GM12864 (cell line): ENCODE measurements around the gene PYGL.
A peak's percentile ranks its signal among the peaks of the same experiment; 100 is the strongest.

ENCODE experiments used
- DNase-seq: peaks from one replicate; pipeline ENCODE4 v3.0.0-alpha.2; 2011; ENCODE audit warnings: low read depth
- H3K4me3 ChIP-seq: 2 replicates; pipeline ENCODE4 v1.5.1; 2011; ENCODE audit warnings: mild to moderate bottlenecking, low read depth, low read length, control low read depth
- TF ChIP-seq, protein P1 (sequence below): IDR thresholded peaks from 2 replicates; pipeline ENCODE4 v1.5.1; 2011; ENCODE audit warnings: low read depth, mild to moderate bottlenecking, moderate library complexity, low read length, control low read depth, inconsistent platforms; ENCODE audit errors: missing control alignments

The PYGL gene

DNA sequence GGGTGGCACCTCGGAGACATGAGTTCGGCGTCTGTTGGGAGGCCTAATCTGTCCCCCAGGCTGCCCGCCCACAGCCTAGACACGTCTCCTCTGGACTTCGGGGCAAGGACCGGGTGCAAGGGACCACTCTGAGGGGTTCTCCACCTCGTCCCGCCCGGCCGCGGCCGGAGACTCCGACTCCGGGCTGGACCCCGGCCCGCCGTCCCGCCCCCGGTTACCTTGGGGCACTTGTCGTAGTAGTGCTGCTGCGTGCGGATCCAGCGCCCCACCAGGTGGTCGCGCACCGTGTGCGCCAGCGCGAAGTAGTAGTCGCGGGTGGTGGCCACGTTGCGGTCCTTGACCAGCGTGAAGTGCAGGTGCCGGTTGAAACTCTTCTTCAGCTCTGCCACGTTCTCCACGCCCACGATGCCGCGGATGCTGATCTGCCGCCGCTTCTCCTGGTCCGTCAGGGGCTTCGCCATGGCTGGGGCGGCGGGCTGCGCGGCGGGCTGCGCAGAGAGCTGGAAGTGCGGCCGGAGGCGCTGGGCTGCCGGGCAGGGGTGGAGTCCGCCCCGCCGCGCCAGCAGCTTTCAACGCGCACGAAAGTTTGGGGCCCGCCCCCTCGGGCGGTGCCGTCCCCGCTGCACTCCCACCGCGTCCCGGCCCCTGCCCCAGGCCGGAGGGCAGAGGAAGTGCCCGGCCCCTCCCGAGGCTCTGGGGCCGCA, at the start of gene PYGL:
Gene PYGL, minus strand, starts transcription at position 541 of the 704 bp plus-strand sequence. Its CDS starts 80 bp downstream, at position 461.
- H3K4me3 ChIP-seq, result peak within 1 kb of the TSS; percentile 70
- TF ChIP-seq, protein P1, sequence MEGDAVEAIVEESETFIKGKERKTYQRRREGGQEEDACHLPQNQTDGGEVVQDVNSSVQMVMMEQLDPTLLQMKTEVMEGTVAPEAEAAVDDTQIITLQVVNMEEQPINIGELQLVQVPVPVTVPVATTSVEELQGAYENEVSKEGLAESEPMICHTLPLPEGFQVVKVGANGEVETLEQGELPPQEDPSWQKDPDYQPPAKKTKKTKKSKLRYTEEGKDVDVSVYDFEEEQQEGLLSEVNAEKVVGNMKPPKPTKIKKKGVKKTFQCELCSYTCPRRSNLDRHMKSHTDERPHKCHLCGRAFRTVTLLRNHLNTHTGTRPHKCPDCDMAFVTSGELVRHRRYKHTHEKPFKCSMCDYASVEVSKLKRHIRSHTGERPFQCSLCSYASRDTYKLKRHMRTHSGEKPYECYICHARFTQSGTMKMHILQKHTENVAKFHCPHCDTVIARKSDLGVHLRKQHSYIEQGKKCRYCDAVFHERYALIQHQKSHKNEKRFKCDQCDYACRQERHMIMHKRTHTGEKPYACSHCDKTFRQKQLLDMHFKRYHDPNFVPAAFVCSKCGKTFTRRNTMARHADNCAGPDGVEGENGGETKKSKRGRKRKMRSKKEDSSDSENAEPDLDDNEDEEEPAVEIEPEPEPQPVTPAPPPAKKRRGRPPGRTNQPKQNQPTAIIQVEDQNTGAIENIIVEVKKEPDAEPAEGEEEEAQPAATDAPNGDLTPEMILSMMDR, result no peak
- DNase-seq, result no peak

DNA sequence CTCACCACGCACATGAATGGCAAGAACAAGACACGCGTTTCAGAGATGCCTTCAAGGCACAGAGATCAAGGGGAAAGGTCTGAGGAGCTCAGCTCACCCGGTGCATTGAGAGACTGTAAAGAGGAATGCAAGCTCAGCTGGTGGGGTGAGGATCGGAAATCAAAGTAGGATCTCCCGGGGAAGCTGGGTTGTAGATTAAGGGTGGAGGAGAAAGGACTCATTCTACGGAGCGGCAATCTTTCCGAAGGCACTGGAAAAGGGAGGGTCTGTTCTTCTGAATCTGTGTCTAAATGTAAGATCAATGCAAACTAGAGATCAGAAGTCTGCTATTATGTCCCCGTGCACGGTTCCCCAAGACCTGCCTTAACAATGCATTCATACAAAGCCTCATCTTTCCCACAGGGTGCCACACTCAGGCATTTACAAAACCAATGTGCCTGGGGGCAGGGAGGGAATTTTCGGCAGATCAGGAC, 41.6 kb upstream of the PYGL start:
- no peak overlapping the region for H3K4me3 ChIP-seq
- no peak for DNase-seq
- TF ChIP-seq, protein P1, result no peak

DNA sequence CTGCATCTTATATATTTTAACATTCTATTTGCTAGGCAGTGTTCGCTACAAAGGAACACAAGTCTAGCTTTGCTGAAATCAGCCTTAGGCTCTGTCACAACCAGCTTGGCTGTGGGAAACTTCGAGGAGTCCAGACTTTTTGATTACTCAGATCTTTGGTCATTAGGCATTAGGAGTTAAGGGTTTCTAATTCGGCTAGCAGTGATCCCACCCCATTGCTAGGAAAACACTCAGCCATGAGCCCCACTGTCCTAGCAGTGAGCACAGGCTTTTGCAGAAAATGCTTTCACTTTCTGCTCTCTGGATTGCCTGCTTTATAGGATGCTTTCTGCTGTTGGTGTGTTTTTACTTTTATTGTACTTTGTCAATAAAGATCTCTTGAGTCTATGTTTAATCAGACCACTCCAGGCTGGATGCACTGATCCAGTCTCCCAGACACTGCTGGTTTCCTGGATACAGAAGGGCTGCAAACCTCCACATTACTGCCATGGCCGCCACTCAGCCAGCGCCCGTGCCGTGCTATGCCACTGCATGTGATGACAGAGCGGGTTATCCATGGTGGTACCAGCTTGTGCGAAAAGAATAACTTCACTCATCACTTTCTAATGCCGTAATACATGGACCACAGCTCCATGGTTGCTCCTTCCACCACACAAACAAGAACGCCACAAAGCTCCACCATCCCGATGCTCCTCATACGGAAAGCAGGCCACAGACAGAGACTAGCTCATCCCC, 41.0 kb upstream of the PYGL start:
- no peak for DNase-seq
- TF ChIP-seq, protein P1, result no peak
- H3K4me3 ChIP-seq, result no peak overlapping the region

DNA sequence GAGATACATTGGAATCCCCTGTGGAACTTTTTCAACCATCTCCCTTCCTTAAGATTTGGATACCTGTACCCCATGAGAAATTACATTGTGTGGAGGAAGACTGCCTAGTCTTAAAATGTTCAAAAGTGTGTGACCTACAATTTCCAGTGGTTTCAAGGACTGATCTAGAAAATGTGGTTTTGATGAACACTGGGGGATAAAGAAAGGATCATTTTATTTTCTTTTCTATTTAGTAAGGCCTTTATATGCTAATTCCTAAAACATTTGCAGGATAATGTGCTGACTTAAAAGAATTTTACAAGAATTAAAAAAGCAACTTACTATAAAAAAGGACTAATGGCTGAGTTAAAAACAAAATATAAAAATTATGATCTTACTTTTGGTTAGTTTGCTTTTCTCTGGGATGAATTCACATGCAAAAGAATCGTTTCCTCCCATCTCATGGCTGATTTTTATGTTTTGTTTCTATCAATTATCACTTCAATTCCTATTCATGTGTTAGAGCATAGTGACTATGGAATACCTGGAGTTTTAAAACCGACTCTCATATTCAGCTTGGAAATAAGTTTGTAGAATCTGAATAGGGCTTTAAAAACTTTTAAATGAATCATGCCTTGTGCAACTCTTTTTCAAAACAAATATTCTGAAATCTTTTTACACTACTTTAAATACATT, 39.9 kb upstream of the PYGL start:
- DNase-seq, result no peak
- TF ChIP-seq, protein P1, result no peak
- no peak overlapping the region for H3K4me3 ChIP-seq

DNA sequence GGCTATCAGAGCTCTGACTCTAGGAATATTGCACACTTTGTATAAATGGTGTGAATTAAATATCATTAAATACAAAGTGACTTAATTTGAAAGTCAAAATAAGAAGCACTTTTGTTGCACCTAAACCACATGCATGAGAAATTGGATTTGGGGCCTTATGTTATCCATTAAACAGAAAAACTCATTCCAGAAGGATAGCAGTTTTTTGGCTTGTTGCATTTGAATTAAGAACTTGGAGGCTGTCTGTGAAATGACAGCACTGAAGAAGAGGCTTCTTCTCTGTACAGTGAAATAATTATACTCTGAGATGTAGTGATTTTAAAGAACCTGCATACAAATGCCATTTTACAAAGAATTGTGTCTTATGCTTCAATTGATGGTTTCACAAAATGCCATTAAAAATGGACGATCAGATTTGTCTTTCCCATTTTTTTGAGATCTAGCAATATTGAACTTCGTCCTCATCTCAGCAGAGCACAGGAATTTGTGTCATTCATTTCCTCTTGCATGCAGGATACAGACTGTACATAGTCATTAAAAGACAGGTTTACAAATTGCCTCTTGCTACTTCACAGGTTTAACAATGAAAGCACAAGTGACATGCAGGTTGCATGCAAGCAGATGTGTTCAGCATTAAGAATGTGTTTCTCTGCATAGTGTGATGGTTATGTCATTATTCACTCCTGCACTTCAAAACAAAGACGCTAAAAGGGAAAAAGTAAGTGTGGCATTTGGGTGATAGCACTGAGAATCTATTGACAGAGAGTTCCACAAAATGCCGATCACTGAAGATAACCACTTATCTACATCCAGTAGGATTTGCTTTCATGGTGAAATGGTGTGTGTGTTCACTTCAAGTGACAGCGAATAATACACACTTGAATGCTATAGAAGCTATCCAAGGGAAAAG, 35.9 kb upstream of the PYGL start:
- DNase-seq, result no peak
- TF ChIP-seq, protein P1, result no peak
- H3K4me3 ChIP-seq, result no peak overlapping the region

DNA sequence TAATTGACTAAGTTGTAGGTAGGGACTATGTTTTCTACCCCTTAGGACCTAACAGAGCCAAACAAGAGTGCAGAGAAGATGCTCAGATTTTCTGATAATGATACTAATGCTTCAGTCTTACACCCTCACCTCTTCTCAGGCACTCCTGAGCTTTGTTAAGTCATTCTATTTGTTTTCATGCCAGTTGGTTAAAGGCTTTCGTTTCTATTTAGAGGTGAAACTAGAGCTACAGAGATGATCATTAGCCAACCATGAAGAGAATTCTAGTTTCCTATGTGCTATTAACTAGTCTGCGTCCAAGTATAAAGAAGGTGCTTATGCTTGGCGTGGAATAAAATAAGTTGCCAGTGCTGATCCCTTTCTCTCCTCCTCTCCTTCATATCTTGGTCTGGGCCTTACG, 34.6 kb upstream of the PYGL start:
- peak; percentile 44 for DNase-seq
- TF ChIP-seq, protein P1, result no peak
- no peak overlapping the region for H3K4me3 ChIP-seq
